Measurements from ENCODE around the gene CSMD2.

Gene CSMD2

GRCh38 chr1:33710967-33711366 is 454.1 kb downstream of the CSMD2 start:
- Mint-ChIP-seq H3K36me3 (ENCODE audit: low read depth) (no peaks in the 10 kb centered on the region), H3K4me1 (no peaks in the 10 kb centered on the region), H3K27me3 (peaks cover 19% of the 10 kb centered on the region), H3K4me3 (no peak overlapping the region), H3K27ac (no peak overlapping the region), H3K9me3 (no peaks in the 10 kb centered on the region)
- ATAC-seq (no peak), DNase-seq (no peak)

GRCh38 chr1:33709783-33710718 is 455.0 kb downstream of the CSMD2 start:
- peaks cover 22% of the 10 kb centered on the region for H3K27me3 Mint-ChIP-seq
- no peaks in the 10 kb centered on the region for H3K9me3 Mint-ChIP-seq
- ATAC-seq (no peak), DNase-seq (no peak)
- no peak overlapping the region for H3K27ac Mint-ChIP-seq
- no peak overlapping the region for H3K4me3 Mint-ChIP-seq
- no peaks in the 10 kb centered on the region for H3K4me1 Mint-ChIP-seq
- H3K36me3 Mint-ChIP-seq (ENCODE audit: low read depth), result no peaks in the 10 kb centered on the region

- Mint-ChIP-seq H3K9me3 (no peaks in the 10 kb centered on the region), H3K36me3 (ENCODE audit: low read depth) (no peaks in the 10 kb centered on the region), H3K4me1 (no peaks in the 10 kb centered on the region), H3K27me3 (peaks cover 22% of the 10 kb centered on the region), H3K4me3 (no peak overlapping the region), H3K27ac (no peak overlapping the region)
- ATAC-seq (no peak), DNase-seq (no peak)
Measured at GRCh38 chr1:33709174-33709782, 455.8 kb downstream of the CSMD2 start.

GRCh38 chr1:33706634-33707255 is 458.3 kb downstream of the CSMD2 start:
- ATAC-seq (no peak), DNase-seq (no peak)
- Mint-ChIP-seq H3K27ac (no peak overlapping the region), H3K4me3 (no peak overlapping the region), H3K27me3 (peaks cover 18% of the 10 kb centered on the region), H3K36me3 (ENCODE audit: low read depth) (no peaks in the 10 kb centered on the region), H3K4me1 (no peaks in the 10 kb centered on the region), H3K9me3 (no peaks in the 10 kb centered on the region)

- Mint-ChIP-seq H3K27ac (no peak overlapping the region), H3K4me1 (no peaks in the 10 kb centered on the region), H3K4me3 (no peak overlapping the region), H3K27me3 (peaks cover 15% of the 10 kb centered on the region), H3K9me3 (no peaks in the 10 kb centered on the region), H3K36me3 (ENCODE audit: low read depth) (no peaks in the 10 kb centered on the region)
- DNase-seq (no peak), ATAC-seq (no peak)
Measured at GRCh38 chr1:33703464-33703863, 461.6 kb downstream of the CSMD2 start.

- no peak overlapping the region for H3K27ac Mint-ChIP-seq
- H3K27me3 Mint-ChIP-seq, result peaks cover 13% of the 10 kb centered on the region
- DNase-seq (no peak), ATAC-seq (no peak)
- H3K36me3 Mint-ChIP-seq (ENCODE audit: low read depth), result no peaks in the 10 kb centered on the region
- H3K4me1 Mint-ChIP-seq, result no peaks in the 10 kb centered on the region
- H3K9me3 Mint-ChIP-seq, result no peaks in the 10 kb centered on the region
- H3K4me3 Mint-ChIP-seq, result no peak overlapping the region
Measured at GRCh38 chr1:33698361-33699035, 466.5 kb downstream of the CSMD2 start.

- Mint-ChIP-seq H3K27ac (no peak overlapping the region), H3K4me1 (no peaks in the 10 kb centered on the region), H3K36me3 (ENCODE audit: low read depth) (no peaks in the 10 kb centered on the region), H3K9me3 (no peaks in the 10 kb centered on the region), H3K27me3 (peaks cover 15% of the 10 kb centered on the region), H3K4me3 (no peak overlapping the region)
- ATAC-seq, result no peak
- no peak for DNase-seq
Measured at GRCh38 chr1:33697816-33698215, 467.2 kb downstream of the CSMD2 start.

GRCh38 chr1:33696962-33697361 is 468.1 kb downstream of the CSMD2 start:
- Mint-ChIP-seq H3K27me3 (peaks cover 15% of the 10 kb centered on the region), H3K4me3 (no peak overlapping the region), H3K9me3 (no peaks in the 10 kb centered on the region), H3K36me3 (ENCODE audit: low read depth) (no peaks in the 10 kb centered on the region), H3K4me1 (no peaks in the 10 kb centered on the region), H3K27ac (no peak overlapping the region)
- DNase-seq (no peak), ATAC-seq (no peak)

- Mint-ChIP-seq H3K4me3 (no peak overlapping the region), H3K36me3 (ENCODE audit: low read depth) (no peaks in the 10 kb centered on the region), H3K27me3 (peaks cover 15% of the 10 kb centered on the region), H3K4me1 (no peaks in the 10 kb centered on the region), H3K27ac (no peak overlapping the region), H3K9me3 (no peaks in the 10 kb centered on the region)
- DNase-seq, result no peak
- ATAC-seq, result no peak
Measured at GRCh38 chr1:33696311-33696710, 468.7 kb downstream of the CSMD2 start.

GRCh38 chr1:33692206-33693188 is 472.5 kb downstream of the CSMD2 start:
- Mint-ChIP-seq H3K27ac (no peak overlapping the region), H3K4me3 (no peak overlapping the region), H3K9me3 (no peaks in the 10 kb centered on the region), H3K36me3 (ENCODE audit: low read depth) (no peaks in the 10 kb centered on the region), H3K4me1 (no peaks in the 10 kb centered on the region), H3K27me3 (peaks cover 17% of the 10 kb centered on the region)
- ATAC-seq (no peak), DNase-seq (no peak)

- Mint-ChIP-seq H3K27ac (no peak overlapping the region), H3K27me3 (peaks cover 26% of the 10 kb centered on the region), H3K4me1 (no peaks in the 10 kb centered on the region), H3K4me3 (no peak overlapping the region), H3K9me3 (no peaks in the 10 kb centered on the region), H3K36me3 (ENCODE audit: low read depth) (no peaks in the 10 kb centered on the region)
- ATAC-seq (no peak), DNase-seq (no peak)
Measured at GRCh38 chr1:33687000-33687399, 478.0 kb downstream of the CSMD2 start.

GRCh38 chr1:33686551-33686950 is 478.5 kb downstream of the CSMD2 start:
- Mint-ChIP-seq H3K4me1 (no peaks in the 10 kb centered on the region), H3K4me3 (no peak overlapping the region), H3K36me3 (ENCODE audit: low read depth) (no peaks in the 10 kb centered on the region), H3K27me3 (peaks cover 26% of the 10 kb centered on the region), H3K27ac (no peak overlapping the region), H3K9me3 (no peaks in the 10 kb centered on the region)
- ATAC-seq (no peak), DNase-seq (no peak)

- Mint-ChIP-seq H3K27me3 (peaks cover 24% of the 10 kb centered on the region), H3K27ac (no peak overlapping the region), H3K36me3 (ENCODE audit: low read depth) (no peaks in the 10 kb centered on the region), H3K4me3 (no peak overlapping the region), H3K9me3 (no peaks in the 10 kb centered on the region), H3K4me1 (no peaks in the 10 kb centered on the region)
- DNase-seq (no peak), ATAC-seq (no peak)
Measured at GRCh38 chr1:33685256-33685655, 479.8 kb downstream of the CSMD2 start.
